Muscle layer of colon (tissue), 2 donors: ENCODE measurements around the gene PSAP.
"Not testable (repeated sequence)": the region's sequence is repeated elsewhere in the genome, so short reads cannot be mapped to it uniquely, and the experiment has no call there.

Source experiments
- H3K27ac ChIP-seq: one replicate; pipeline ENCODE4 v1.7.0; 2013; ENCODE audit warnings: low read depth, mild to moderate bottlenecking, low read length, moderate library complexity
- H3K27me3 ChIP-seq, 2 donors: one replicate each; pipeline ENCODE4 v1.7.0; 2013; ENCODE audit warnings: low read length in 2 of 2, mild to moderate bottlenecking in 2 of 2; ENCODE audit not compliant: insufficient read depth in 2 of 2, control insufficient read depth in 1 of 2
- H3K36me3 ChIP-seq: one replicate; pipeline ENCODE4 v1.7.0; 2013; ENCODE audit warnings: mild to moderate bottlenecking, low read length; ENCODE audit not compliant: insufficient read depth
- H3K4me1 ChIP-seq: one replicate; pipeline ENCODE4 v1.7.0; 2013; ENCODE audit warnings: mild to moderate bottlenecking, low read length; ENCODE audit not compliant: insufficient read depth
- H3K4me3 ChIP-seq, 2 donors: one replicate each; pipeline ENCODE4 v1.7.0; 2013; ENCODE audit warnings: low read length in 2 of 2, low read depth in 1 of 2, mild to moderate bottlenecking in 1 of 2, moderate library complexity in 1 of 2
- H3K9ac ChIP-seq: one replicate; pipeline ENCODE4 v1.7.0; 2013; ENCODE audit warnings: low read length
- H3K9me3 ChIP-seq: one replicate; pipeline ENCODE4 v1.7.0; 2013; ENCODE audit warnings: mild to moderate bottlenecking, low read length
- donor health status: abdominal sarcoma.
- donor health status: Adenocarcinoma of cecum.

Gene PSAP

DNA sequence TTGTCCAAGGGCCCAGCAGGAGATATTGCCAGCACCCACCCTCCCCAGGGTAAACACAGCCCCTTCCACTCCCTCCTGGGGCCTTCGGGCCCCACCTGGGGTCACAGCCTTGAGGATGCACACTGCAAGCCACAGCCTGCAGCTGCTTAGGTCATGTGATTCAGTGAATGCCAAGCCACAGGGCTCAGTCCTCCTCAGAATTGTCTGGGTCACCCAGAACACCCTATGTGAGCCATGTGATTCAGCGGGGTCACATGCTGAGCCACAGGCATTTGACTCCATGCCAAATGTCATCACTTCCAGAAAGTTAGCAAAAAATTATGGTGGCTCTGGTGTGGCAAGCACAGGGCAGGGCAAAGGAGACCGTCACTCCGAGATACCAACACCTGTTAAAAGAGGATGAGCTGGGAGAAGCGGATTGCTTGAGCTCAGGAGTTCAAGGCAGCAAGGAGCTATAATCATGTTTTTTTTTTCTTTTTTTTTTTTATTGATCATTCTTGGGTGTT is 17.2 kb upstream of the PSAP start:
- Histone ChIP-seq H3K36me3 (no peaks in the 10 kb centered on the region), H3K9ac (no peak overlapping the region), H3K4me1 (peaks cover 4% of the 10 kb centered on the region), H3K27ac (no peak overlapping the region), H3K4me3 (no peak overlapping the region), H3K27me3 (no peaks in the 10 kb centered on the region), H3K9me3 (no peaks in the 10 kb centered on the region)

DNA sequence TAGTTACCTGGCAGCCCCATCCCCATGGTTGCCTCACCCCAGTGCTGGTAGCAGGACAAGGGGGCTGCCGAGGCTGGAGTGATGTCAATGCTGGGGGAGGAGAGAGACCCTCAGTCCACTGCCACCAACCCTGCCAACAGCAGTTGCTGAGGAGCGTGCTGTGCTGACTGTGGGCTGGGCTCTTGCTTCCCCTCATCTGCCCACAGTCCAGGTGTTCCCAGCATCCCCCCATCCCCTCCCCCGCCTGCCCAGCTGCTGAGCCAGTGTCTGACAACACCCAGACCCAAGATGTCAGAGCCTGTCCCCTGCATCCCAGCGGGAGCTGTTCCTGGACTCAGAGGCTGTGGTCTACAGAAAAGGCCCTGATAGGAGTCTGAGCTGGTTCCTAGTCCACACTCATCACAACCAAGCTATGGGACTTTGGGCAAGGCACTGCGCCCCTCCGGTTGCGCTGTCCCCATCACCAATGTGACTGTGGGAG is 14.6 kb upstream of the PSAP start:
- H3K9ac ChIP-seq = no peak overlapping the region
- H3K27ac ChIP-seq = no peak overlapping the region
- H3K36me3 ChIP-seq = no peaks in the 10 kb centered on the region
- peaks cover 10% of the 10 kb centered on the region for H3K4me1 ChIP-seq
- H3K27me3 ChIP-seq = no peaks in the 10 kb centered on the region
- H3K4me3 ChIP-seq = no peak overlapping the region
- no peaks in the 10 kb centered on the region for H3K9me3 ChIP-seq

DNA sequence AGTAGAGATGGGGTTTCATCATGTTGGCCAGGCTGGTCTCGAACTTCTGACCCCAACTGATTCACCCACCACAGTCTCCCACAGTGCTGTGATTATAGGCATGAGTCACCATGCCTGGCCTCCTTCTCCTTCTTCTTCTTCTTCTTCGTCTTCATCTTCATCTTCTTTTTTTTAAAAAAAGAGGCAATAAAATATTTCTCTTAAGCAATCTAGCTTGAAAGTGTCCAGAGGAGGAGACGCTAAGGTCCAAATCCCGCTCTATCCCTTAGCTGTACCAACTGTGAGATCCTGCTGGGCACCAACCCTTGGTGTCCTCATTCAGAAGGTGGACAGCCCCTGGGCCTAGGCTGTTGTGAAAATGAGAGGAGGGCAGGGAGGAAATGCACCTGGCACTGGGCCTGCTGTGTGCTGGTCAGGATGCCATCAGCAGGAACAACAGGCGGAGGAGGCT is 13.9 kb upstream of the PSAP start:
- Histone ChIP-seq H3K9ac (no peak overlapping the region), H3K4me3 (no peak overlapping the region), H3K27me3 (no peaks in the 10 kb centered on the region), H3K4me1 (peaks cover 17% of the 10 kb centered on the region), H3K9me3 (no peaks in the 10 kb centered on the region), H3K27ac (no peak overlapping the region), H3K36me3 (no peaks in the 10 kb centered on the region)

DNA sequence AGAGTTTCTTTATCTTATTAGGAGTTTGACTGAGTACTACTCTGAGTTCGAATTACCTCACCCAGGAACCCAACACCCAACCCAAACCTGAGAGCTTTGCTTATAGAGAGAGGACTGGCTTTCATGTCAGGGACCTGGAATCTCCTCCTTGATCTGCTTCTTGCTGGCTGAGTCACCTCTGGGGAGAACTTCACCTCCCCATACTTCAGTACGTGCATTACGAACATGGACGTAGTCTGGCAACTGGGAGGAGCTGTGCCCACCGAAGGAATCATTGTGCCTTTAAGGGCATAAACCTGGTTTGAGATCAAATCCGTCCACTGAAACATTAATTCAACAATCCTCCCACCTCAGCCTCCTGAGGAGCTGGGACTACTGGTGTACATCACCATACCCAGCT is 12.2 kb upstream of the PSAP start:
- Histone ChIP-seq H3K9me3 (no peaks in the 10 kb centered on the region), H3K36me3 (no peaks in the 10 kb centered on the region), H3K4me3 (no peak overlapping the region), H3K27me3 (no peaks in the 10 kb centered on the region), H3K4me1 (peaks cover 16% of the 10 kb centered on the region), H3K27ac (no peak overlapping the region), H3K9ac (no peak overlapping the region)

DNA sequence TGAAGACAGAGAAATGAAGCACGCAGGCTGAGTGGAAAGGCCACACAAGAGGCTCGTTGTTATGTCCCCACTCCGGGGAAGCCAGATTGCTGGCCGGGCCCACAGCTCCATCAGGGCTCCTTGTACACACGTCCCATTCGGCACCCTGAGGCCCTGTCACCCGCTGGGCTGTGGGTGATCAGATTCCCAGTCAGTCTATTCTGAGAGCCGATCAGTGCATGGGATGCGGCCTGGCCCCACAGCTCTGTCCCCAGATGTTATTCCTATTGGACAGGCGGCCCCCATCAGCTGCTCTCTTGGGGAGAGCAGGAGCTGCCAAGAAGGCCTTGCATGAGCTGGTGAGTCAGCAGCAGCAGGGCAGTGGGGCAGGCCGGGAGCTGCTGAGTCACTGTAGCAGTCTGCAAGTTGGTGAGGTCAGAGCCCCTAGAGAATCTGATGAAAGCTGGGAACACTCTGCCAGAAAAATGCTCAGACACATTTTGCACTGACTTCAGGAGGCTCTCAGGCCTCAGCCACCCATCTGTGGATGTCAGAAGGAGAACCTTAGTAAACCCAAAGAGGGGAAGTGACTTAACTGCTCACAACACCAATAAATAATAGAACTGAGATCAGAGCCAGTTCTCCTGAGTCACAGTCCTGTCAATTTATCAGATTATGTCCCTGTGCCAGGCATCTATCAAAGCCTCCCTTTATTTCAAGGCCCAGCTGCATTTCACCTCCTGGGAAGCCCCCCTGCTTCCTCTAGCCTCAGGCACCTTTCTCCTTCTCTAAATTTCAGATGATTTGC is 9.4 kb upstream of the PSAP start:
- H3K4me3 ChIP-seq = no peak overlapping the region

DNA sequence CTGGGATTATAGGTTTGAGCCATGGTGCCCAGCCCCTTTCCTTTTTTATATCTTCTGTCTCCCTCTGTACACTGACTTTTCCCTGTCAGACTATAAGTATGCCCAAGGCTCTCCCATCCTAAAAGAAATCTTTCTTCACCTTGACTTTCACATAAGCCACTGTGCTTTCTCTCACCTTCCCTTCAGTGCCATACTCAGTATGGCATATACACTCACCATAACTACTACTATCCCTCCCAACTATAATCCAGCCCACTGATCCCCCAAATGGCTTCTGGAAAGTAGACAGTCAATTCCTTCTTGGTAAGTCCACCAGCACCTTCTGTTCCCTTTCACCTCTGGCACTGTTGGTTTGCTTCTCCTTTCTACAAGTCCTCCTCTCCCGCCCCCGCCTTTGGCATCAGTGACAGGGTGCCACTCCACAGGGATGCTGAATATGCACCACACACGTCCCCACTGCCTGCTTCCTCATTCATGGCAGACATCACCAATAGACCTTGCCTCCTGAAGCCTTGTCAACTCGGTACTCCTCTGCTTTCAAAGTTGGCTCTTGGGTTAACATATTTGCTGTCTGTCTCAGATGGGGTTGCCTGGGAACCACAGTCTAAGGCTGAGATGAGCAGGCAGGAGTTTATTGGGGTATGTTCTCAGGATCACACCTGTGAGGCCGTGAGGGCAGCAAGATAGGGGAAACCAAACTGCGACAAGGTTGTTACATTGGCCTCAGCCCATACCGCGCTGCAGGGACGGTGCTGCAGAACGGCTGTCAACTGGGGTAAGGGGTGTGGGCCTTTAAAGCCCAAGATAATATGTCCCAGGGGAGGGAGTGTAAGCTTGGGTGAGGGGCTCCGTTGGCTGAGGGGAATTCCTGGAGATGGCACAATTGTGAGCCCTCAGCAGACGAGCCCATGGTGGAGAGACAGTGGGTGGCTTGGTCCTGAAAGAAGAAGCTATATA is 7.2 kb upstream of the PSAP start:
- Histone ChIP-seq H3K9ac (no peak overlapping the region), H3K27ac (no peak overlapping the region)

More for the DNA sequence above, 9.4 kb upstream of the PSAP start:
- Histone ChIP-seq H3K27me3 (no peaks in the 10 kb centered on the region), H3K36me3 (no peaks in the 10 kb centered on the region), H3K4me1 (peaks cover 13% of the 10 kb centered on the region), H3K9ac (peak overlapping the region; percentile 56), H3K9me3 (no peaks in the 10 kb centered on the region), H3K27ac (peak overlapping the region; percentile 70)

DNA sequence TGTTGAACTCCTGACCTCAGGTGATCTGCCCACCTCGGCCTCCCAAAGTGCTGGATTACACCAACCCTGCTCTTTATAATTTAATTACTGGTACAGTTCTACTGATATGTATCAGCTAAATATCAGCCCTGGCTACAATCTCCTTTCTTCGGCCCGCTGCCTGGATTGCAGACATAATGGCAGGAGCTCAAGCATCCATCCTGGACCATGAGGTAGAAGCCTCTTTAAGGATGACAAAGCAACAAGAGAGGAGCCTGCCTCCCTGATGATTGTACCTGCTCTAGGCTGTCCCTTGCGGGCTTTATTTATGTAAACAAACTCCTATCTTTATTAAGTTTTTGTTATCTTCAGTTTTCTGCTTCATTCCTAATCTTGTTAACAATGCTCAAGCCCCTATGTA is 5.6 kb upstream of the PSAP start:
- Histone ChIP-seq H3K27me3 (no peaks in the 10 kb centered on the region), H3K27ac (no peak overlapping the region), H3K4me1 (peaks cover 16% of the 10 kb centered on the region), H3K36me3 (no peaks in the 10 kb centered on the region), H3K9ac (no peak overlapping the region), H3K4me3 (no peak overlapping the region), H3K9me3 (no peaks in the 10 kb centered on the region)

More for the DNA sequence above, 7.2 kb upstream of the PSAP start:
- Histone ChIP-seq H3K9me3 (no peaks in the 10 kb centered on the region), H3K36me3 (no peaks in the 10 kb centered on the region), H3K27me3 (no peaks in the 10 kb centered on the region), H3K4me3 (no peak overlapping the region), H3K4me1 (peaks cover 13% of the 10 kb centered on the region)

DNA sequence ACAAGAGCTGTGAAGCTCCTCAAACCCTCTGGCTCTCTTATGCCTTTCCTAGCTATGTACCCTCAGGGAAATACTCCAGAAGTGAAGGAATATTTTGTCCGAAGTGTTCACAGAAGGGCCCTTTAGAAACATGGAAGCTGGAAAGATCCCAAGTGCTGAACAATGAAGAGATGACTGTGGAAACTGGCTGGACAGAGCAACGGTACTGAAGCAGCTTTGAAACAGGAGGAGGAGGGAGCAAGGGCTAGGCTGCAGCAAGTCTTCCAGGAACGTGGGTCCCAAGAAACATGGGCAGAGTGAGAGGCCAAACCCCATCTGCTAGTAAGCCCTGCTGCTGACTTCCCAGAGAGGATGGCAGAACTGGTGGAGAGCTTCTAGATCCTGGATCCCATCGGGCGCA is 3.0 kb upstream of the PSAP start:
- Histone ChIP-seq H3K36me3 (no peaks in the 10 kb centered on the region), H3K9ac (no peak overlapping the region), H3K4me1 (peaks cover 20% of the 10 kb centered on the region), H3K4me3 (no peak overlapping the region), H3K27me3 (no peaks in the 10 kb centered on the region), H3K27ac (no peak overlapping the region), H3K9me3 (no peaks in the 10 kb centered on the region)

DNA sequence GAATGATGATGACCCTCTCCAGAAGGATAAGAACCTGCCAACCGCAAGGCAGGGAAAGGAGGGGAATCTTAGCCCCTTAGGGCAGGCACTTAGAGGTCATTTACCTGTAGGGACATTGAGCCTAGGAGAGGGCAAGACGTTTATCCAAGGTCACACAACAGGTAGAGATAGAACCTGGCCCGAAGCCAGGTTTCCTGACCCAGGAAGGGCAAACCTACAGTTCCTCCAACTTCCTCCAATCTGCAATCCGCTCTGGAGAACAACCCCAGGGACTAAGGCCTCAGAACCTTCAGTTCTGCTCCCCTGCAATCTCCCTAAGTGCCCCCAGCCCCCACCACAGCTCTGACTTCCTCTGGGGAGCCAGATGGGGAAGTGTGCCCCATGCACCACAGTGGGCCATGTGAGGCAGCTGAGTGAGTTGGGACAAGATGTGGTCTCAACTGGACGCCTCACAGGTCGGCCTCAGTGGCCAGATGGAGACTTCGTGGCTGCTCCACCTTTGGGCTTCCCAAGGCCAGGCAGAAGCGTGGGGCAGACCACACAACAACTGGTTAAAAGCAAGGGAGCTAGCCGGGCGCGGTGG is 1.4 kb upstream of the PSAP start:
- no peak overlapping the region for H3K4me3 ChIP-seq
- H3K27me3 ChIP-seq = no peaks in the 10 kb centered on the region
- no peak overlapping the region for H3K27ac ChIP-seq
- no peaks in the 10 kb centered on the region for H3K9me3 ChIP-seq
- H3K9ac ChIP-seq = no peak overlapping the region
- H3K36me3 ChIP-seq = no peaks in the 10 kb centered on the region
- peaks cover 34% of the 10 kb centered on the region for H3K4me1 ChIP-seq

DNA sequence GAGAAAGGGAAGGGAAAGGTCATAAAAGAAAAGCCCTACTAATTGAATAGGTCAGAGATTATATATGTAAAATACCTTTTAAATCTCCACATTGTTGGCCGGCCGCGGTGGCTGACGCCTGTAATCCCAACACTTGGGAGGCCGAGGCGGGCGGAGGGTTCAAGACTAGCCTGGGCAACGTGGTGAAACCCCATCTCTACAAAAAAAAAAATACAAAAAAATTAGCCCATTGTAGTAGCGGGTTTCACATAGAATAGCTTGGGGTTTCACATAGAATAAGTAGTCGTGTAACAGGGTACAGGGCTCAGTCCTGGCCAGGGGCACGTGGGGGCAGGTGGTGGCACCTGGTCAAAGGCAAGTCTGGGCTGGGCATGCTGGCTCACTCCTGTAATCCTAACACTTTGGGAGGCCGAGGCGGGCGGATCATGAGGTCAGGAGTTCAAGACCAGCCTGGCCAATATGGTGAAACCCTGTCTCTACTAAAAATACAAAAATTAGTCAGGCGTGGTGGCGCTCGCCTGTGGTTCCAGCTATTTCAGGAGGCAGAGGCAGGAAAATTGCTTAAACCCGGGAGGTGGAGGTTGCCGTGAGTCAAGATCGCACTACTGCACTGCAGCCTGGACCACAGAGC is 529 bp upstream of the PSAP start:
- Histone ChIP-seq H3K27ac (peak overlapping the region; percentile 94), H3K4me1 (peaks cover 42% of the 10 kb centered on the region), H3K4me3 (peak overlapping the region in 1 of 2 donors; percentile 98), H3K9ac (peak overlapping the region; percentile 37)
- H3K36me3 ChIP-seq, H3K9me3 ChIP-seq, H3K27me3 ChIP-seq: not testable (repeated sequence)
